ENCODE results near the gene MAGI1.
A peak's percentile ranks its signal among the peaks of the same experiment; 100 is the strongest.

MAGI1 gene

DNA sequence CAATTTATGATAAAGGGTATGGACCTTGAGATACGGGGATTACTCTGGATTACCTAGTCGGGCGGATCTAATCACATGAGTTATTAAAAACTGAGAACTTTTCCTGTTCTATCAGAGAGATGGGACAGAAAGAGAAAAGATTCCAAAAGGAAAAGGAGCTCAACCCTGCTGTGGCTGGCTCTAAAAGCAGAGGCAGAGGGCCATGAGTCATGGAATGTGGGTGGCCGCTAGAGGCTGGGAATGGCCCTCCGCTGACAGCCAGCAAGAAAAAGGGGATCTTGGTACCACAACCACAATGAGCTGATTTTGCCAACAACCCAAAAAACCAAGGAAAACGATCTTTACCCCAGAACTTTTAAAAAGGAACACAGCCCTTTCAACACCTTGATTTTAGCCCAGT, 210.0 kb downstream of the MAGI1 start:
- DNase-seq, result peak; percentile 55

DNA sequence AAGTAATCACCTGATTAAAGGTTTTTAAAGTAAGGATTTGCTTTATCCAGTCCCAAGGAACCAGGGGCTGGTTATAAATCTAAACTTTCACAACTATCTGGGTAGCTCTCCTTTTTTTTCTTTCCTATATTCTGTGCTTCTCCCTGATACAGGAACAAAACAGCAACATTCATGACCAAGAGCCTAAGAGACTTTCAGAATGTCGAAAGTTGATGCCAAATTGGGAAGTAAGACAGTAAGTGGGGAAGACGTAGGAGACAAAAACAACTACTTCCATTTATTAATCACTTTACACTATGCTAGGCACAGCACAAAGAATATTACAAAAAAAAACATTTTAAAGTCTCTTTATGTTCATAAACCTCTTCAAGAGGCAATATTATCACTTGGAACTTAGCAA, 211.6 kb downstream of the MAGI1 start:
- DNase-seq, result no peak

DNA sequence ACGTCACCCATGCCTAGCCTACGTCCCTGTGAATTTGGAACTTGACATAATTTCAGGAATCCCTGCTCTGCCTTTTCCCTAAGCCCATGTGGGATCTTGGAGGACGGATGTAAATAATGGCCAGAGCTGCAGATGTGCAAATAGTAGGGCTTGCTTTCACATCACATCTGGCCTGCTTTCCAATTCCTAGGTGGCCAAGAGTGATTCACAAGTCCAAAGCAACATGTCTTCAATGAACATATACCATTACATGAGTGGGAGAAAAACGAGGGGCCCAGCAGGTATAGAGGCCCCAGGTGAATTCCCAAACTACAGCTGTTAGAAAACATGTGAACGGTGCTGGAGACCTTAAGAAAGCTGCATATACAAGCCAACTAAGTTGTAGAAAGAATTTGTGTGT, 214.6 kb downstream of the MAGI1 start:
- no peak for DNase-seq

DNA sequence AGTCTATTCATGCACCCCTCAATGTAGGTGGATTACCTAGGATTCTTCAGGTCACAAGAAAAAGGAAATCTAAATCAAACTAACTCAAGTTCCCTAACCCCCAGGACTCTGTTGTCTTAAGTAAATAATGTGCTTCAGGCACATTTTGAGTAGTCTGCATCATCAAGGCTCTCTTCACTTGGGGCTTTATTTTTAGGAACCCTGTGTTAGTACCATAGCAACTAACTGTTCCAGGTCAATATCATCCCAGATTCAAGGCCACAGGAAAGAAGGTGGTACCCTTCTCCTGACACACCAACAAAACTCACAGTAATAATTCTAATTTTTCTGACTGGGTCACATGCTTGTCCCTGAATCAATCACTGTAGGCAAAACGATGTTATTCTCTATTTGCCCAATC, 218.1 kb downstream of the MAGI1 start:
- no peak for DNase-seq

DNA sequence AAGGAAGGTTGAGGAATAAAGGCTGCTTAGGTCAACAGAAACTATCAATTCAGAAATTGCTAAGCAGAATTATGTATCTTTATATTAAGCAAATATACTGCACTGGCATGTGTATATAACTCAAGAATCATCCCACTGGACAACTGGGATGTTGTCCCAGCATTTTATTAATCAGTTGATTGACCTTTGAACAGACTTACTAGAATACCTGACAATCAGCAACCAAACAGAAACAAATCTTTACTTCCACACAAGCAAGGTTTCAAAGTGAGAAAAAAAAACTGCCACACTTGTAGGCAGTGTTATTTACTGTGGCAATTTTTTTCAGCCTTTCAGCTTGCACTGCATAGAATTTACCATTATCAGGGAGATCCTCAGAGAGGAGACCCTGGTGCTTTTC, 218.8 kb downstream of the MAGI1 start:
- DNase-seq, result no peak

DNA sequence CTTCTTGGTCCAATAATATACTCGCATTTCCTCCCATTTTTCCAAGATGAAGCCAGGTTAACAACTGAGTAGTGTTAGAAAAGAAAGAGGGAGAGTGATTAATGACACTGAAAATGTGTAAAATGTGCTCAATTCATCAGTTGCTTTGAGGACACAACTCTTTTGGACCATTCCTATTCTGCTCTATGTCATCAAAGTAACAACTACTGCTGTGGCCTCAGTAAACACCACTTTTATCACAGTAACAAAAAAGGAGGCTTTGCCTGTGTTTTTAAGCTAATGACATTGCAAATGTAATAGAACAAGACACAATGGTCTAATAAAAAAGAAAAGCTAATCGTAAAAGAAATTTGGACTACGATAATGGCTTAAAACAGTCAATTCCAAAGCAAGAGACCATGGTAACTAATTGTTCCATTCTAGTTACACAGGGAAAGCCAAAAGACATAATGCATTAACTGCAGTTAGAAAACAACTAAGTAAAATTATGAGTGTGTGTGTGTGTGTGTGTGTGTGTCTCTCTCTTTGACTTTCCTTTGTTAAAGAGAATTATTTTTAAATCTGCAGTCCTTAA, 221.1 kb downstream of the MAGI1 start:
- no peak for DNase-seq

DNA sequence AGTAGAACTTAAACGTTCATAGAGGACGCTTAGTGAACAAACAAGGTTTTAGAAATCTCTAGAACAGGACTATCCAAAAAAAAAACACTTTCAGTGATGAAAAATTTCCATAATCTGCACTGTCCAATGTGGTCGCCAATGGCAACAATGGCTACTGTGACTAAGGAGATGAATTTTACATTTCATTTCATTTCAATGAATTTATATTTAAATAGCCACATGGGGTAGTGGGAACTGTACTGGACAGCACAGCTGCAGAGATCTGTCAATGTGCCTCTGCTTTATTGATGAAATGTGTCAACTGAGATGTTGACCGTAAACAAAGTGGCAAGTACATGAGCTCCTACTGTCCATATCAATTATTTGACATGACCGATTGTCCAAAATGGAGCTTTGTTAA, 222.5 kb downstream of the MAGI1 start:
- no peak for DNase-seq

DNA sequence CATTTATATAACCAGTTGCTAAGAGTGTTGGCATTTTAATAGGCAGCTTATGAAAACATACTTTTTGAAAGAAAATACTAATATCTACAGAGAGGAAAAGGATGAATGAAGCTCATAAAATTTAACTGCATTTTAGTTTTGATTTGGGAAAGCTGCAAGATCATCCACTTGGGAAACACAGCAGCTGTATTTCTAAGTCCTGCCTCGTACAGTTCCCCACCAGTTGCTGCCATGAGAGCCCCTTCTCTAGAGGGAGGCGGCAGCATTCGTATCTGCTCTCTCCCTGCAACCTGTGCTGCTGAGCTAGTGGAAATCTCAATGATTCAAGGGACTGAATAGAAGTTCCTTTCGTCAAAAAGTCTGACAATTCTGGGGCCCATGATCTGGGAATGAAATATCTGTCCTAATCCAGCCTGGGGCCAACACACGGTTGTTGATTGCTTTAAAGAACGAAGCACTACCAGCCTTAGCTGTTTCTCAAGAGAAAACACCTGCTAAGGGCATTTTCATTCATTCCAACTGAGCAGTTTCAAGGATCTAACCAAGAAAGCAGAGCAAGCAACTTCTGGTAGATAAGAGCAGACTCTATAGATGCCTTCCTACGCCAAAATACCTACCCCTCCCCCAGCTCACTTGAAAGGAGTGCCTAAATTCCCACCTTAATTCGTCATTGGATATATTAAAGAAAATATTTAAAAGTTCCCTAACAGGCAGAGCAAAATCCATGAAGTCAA, 223.7 kb downstream of the MAGI1 start:
- no peak for DNase-seq

DNA sequence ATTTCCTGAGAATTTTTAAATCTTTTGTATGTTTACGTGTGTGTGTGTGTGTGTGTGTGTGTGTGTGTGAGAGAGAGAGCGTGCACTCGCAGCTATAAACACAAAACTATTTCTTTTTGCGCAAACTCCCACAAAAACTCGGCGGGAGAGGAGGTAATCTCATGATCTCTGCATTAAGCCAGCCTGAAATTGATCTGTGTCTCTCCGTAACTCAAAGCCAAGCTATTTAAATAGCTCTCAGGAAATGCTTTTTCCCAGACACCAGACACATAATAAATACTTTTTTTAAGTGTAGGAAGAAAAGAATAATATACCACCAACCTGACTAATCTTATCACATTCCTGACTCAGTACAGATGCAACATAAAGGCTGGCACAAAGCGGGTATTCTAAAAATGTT, 226.8 kb downstream of the MAGI1 start:
- DNase-seq, result peak; percentile 35

DNA sequence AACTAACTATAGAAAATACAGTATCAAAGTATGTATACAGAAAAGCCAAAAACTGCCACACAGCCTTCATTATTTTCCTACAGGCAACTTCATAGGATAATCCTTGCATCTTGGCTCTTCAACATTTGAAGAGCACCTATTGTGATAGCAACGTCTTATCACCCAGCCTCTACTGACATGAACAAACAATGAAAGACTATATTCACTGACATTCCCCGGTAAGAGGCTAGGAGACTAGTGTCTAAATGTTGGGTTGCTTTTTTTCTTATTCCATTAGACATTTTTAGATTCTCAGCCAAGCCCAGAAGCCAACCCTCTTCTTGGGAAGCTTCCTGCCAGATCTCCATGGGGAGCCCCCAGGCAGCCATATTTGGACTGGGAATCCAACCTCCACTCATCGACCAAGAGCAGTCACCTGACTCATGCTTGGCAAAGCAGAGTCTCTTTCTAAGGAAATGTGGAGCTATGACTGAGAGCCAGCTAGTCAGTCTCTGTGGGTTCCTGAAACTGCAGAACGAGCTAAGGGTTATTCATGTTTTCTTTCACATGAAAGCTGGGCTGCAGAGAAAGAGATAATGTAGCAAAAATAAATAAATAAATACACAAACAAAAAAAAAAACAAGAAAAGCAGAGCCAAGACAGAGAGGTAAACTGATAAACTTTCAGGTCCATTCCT, 227.5 kb downstream of the MAGI1 start:
- peak; percentile 86 for DNase-seq

DNA sequence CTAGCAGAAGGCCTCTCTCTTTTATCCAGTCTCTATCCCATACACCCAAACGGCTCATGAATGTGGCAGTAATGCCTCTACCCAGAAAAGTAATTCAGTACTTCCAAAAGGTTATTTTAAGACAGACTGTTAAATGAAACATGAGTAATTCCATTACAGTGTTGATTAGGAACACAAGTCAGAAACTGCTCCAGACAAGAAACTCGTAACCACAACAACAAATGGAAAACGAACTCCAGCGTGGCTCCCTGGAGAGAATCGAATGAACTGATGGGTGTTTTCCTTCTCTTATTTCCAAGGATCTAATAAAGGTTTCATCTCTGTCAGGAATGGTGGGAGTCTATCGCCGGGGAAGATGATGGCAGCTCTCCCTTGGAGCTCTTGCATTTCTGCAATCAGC, 228.4 kb downstream of the MAGI1 start:
- DNase-seq, result peak; percentile 22

DNA sequence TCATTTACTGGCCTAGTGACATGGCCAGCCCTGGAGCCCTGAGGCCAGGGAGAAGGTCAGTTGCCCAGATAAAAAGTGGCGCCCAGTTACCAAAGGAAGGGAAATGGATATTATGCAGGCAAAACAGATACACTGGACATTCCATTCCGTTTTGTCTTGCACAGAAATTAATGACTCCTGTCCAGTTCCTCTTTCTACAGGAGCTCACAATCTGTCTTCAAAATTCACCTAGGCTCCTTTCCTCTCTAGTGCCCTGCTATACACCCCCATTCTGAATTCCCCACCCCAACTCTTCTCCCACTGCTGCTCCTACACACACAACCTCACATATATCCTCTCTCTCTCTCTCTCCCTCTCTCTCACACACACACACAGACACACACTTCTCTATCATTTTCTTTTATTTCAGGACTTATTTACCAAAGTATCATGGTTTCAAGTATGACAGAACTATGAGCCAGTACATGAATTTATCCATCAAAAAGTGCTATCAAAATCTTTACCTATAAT, 229.0 kb downstream of the MAGI1 start:
- DNase-seq, result no peak

DNA sequence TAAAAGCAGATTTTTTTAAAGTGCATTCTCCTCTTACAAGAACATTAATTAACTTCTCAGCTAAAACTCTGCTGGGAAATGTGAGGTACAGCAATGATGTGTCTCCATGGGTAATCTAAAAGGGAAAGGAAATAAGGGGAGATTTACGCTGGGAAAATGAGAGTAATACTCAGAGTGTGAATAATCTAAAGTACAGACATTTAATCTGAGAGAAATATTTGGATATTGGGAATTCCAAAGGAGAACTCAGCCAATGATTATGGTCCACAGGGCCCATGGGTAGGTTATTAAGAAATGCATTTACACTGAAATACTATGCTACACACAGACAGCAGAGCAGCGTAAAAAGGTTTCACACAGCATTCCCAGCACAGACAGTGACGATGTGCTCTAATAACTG, 229.9 kb downstream of the MAGI1 start:
- DNase-seq, result no peak

DNA sequence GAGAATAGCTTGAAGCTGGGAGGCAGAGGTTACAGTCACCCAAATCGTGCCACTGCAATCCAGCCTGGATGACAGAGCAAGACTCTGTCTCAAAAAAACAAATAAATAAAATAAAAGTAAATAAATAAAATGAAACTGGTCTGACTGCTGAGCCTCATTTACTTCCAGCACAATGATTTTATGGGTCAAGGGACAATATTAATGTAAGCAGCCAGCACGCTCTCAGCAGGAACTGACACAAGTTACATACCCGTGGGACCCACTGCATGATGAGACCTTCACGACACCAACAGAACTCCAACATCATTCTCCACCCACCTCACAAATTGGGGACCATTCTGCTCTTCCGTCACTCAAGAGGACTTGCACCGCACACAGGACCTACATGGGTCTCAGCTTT, 230.3 kb downstream of the MAGI1 start:
- DNase-seq, result no peak

DNA sequence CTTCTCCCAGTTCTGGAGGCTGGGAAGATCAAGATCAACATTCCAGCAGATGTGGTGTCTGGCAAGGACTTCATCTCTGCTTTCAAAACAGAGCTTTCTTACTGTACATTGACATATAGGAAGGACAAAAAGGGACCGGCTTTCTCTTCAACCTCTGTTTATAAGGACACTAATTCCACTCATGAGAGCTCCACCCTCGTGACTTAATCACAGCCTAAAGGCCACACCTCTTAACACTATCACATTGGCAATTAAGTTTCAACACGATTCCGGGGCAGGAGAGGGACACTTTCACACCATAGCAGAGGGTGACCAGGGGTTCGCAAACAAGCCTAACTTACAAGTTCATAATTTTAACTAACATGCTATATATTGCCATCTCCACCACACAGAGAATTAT, 231.5 kb downstream of the MAGI1 start:
- no peak for DNase-seq

DNA sequence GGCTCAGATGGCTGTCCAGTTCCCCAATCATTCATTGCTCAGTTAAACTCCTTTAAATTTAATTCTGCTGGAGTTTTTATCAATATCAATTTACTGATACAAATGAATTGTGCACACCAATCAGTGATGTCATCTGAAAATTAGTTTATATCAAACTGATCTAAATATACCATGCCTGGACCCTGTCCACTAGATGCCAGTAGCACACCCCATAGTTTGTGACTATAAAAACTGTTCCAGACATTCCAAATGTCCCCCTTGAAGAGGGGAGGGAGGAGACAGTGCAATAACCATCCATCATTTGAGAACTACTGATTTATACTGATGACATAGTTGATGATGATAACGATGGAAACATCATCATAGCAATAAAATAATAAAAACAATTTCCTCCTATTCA, 232.1 kb downstream of the MAGI1 start:
- no peak for DNase-seq

DNA sequence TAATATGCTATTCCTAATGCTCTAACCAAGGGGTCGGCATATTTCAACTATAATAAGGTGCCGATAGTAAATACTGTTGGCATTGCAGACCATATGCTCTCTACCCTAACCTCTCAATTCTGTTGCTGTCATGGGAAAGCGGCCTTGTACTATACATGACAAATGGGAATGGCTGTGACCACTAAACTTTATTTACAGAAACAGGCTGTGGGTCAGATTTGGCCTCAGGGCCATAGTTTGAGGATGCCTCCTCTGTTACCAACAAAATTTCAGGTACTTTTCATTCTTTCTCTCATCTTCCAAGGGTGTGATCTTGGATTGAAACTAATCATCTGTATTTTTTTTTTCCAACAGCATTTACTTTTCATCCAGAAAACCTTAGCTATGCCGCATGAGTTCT, 242.0 kb downstream of the MAGI1 start:
- no peak for DNase-seq

DNA sequence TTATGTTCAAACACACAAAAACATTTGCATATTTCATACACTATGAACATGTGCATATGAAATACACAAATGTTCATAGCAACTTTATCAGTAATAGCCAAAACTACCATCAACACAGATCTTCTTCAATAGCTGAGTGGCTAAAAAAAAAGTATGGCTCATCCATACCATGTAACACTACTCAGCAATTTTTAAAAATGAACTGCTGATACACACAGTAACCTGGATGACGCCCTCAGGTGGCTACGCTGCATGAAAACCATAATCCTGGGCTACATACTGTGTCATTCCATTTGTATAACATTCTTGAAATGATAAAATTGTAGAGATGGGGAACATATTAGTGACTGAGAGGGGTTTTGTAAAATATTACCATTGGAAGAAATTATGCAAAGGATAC, 243.6 kb downstream of the MAGI1 start:
- DNase-seq, result no peak

DNA sequence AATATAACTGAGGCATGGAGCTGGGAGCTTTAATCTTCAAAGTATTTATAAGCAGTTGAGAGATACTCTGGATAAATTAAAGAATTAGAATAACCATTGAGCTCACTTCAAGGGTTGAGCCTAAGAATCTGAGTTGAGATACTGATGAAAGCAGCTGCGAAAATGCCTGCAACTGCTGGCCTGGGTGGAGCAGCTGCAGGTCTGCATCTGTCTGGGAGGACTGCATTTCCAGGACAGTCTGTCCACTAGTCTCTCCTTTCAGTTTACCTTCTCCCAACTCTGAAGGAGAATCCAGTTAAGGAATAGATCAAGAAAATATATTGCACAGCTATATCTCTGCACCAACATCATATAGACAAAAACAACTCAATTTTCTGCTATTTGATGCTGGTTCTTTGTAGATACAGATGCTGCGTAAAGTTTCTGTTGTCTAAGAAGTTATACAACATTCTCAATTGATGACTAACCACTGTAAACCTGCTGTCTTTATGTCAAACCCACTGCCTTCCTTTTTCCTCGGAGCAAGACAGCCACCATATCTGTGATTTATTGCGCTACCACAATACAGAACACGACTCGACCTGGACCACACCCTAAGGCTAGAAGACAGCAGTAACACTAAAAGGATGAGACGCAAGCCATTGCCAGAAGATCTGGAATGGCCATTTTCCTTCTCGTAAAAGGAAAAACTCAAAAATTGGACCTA, 245.1 kb downstream of the MAGI1 start:
- DNase-seq, result no peak

DNA sequence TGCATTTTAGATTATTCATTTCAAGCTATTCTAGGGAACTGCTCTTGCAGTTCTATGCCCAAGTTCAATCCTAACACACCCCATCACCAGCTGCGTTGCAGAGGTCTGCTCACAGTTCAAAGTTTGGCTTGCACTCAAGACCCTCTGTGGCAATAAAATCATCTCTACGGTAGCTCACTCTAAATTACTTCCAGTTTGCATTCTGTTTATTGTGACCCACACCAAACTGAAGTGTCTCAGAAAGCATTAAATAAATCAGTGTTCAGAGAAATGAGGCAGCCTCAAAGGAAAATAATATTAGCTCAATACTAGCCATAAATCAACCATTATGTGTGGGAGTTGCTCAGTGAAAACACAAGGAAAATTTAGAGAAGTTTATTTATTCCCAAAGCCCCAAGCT, 250.3 kb downstream of the MAGI1 start:
- no peak for DNase-seq

DNA sequence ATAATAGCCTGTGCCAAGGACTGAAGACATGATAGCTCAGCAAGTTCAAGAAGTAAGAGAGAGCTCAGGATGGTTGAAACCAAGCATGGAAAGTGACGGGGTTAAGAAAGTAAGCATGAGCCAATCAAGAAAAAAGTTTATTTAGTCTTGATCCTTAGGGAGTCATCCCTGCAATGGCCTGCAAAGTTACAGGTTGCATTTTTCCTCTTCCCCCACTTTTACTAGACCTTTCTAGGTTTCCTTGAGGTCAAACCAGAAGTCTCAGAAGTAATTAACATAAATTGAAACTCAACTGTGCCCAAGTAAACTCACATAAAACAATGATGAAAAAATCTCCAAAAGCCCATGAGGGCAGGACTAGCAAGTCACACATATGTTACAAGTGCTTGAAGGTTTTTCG, 250.9 kb downstream of the MAGI1 start:
- DNase-seq, result no peak

DNA sequence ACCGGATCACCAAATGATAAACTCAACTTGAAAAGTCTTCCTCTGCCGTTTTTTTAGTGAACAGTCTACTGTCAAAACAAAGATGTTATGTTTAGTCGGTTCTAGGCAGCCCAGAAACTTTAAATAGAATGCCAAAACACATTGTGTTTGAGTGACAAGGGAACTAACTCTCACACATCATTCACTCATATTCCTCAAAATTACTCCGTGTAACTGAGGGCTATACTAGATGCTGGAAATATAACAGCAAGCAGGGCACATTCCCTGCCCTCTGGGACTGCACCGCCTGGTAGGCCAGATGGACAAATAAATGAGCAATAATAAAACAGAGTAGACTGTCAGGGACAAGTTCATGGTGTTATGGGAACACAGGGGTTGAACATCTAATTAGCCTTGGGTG, 251.4 kb downstream of the MAGI1 start:
- DNase-seq, result no peak

DNA sequence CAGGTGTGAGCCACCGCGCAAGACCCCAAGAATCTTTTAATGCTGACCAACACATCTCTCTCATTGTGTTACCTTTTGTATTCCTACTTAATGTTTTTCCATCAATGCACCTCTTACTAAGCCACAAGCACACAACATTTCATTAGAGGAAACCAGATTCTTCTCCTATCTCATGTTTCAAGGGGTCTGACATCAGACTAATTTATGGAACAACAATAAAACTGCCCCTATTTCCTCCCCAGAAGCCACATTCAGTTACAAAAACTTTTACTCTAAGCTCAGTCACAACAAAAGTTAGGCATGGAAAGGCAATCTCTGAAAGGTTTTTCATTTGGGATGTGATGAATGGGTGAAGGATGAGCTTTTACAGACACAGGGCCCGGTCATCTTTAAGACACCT, 251.8 kb downstream of the MAGI1 start:
- DNase-seq, result no peak

Data from fibroblast of upper back skin (primary cell).